Astrocyte (in vitro differentiated cells and primary cell): Measurements from ENCODE around the gene NCOA3.

Experiments used
- CTCF ChIP-seq: IDR thresholded peaks from 2 replicates; pipeline ENCODE4 v1.5.1; 2011; ENCODE audit warnings: low read depth, mild to moderate bottlenecking, inconsistent platforms, low read length, moderate library complexity; ENCODE audit not compliant: insufficient read depth
- EZH2 ChIP-seq: IDR thresholded peaks from 2 replicates; pipeline ENCODE4 v1.6.1; 2012; ENCODE audit warnings: mild to moderate bottlenecking, low read length, inconsistent platforms; ENCODE audit not compliant: insufficient read depth

DNA sequence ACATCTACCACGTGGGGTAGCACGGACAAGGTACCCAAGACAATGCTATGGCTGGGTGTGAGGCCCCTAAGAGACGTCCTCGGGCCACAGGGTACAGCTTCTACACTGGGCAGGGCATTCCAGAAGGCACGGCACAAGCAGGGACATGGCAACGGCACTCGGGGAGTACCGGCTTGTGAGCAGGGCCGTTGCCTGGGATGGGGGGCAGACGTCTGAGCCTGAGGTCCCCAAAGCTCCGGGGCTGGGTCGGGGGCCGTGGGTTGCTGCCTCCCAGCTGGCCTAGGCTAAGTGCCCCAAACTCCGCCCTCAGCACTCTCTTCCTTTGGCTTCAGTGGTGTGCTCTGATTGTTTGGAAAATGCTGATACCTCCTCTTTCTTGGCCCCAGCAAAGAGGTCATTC lies 173.0 kb downstream of the NCOA3 start:
- TF ChIP-seq CTCF (no peak), EZH2 (no peak)
